HG03103 (cell line): ENCODE data around the gene CSKMT.

Experiments used
- ATAC-seq: cut with Tn5 transposase; IDR thresholded peaks from one replicate; pipeline ENCODE4 v1.9.1; 2021; ENCODE audit warnings: low read depth; ENCODE audit not compliant: unreplicated experiment

The CSKMT gene

DNA sequence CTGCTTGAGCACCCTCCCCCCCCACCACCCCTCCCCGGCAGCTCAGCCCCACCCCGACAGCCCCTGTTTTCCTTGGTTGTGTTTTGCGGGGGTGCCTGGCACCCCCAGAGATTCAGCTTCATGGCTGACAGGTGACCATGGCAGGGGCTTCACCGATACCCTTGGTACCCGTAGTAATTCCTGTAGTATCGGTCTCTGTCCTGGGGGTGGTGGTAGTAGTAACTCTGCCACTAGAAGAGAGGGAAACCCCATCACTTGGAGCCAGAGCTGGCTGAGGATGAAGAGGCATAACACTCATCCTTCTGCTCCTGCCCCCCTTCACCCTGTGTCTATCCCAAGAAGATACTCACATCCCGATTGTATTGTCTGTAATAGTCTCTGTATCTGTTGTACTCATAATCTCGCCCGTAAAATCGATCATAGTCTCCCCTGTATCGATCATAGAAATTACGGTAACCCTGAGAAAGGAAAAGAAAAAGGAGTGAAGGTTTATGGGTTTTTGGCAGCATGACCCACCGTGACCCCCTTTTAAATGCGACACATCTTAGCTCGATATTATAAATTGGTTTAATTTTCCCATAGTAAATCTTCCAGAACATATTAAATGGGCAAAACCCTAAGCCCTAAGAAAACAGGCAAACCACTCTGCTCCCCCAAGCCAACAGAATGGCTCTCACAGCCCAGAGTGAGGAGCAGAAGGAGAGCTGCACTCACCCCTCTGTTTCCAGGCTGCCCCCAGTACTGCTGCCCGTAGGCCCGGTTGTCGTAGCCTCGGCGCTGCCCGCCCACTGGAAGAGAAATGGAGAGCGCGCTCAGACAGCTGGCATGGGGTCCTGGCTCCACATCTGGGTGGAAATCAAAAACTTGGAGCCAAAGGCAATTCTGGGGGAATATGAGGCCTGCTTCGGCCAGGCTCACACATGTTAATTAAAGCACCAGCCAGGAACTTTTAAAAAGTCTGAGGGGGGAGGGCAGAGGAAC is 50.3 kb downstream of the CSKMT start:
- ATAC-seq: no peak

- ATAC-seq: no peak
These were observed 51.1 kb downstream of the CSKMT start for GRCh38 chr11:62716206-62716605.

GRCh38 chr11:62716816-62717215 is 51.7 kb downstream of the CSKMT start:
- ATAC-seq: no peak
